SK-N-MC (cell line): ENCODE results near the gene ARVCF.

Experiments used
- EZH2 ChIP-seq: fragments of 200-600 bp; sonication (generic); IDR thresholded peaks from one replicate; pipeline ENCODE4 v1.6.1; 2017; ENCODE audit warnings: antibody characterized with exemption
- FOXP2 ChIP-seq: optimal IDR thresholded peaks from 2 replicates; pipeline ENCODE3; 2011; ENCODE audit warnings: mild to moderate bottlenecking, moderate library complexity; ENCODE audit not compliant: insufficient read depth; ENCODE audit errors: extremely low read length, control extremely low read depth
- POLR2AphosphoS5 ChIP-seq: IDR thresholded peaks from 2 replicates; pipeline ENCODE4 v1.6.1; 2012; ENCODE audit warnings: mild to moderate bottlenecking, low read depth, low read length, borderline replicate concordance

DNA sequence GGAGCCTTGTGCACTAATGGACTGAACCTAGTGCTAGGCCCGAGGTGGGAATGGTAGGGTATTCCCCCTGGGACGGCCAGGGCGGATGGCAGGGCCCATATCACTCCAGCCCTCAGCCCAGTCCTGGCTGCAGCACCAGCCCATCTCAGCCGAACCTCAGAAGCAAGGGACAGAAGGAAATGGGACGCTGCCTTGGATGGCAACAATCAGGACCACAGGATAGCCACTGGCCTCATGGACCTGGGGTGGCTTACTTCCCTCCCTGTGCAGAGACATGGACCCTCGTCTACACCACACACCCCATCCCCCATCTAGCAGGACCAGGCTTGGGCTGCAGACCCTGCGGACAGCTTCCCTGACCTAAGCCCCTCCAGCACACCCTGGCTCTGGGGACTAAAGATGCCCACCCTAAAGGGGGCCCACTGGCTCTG is 24.1 kb downstream of the ARVCF start:
- no peak for TF ChIP-seq EZH2
- no peak for TF ChIP-seq POLR2AphosphoS5
- no peak for TF ChIP-seq FOXP2
